HG02571 (cell line): ENCODE results near the gene ENPP6.

Experiments
- ATAC-seq: cut with Tn5 transposase; IDR thresholded peaks from one replicate; pipeline ENCODE4 v1.9.1; 2021; ENCODE audit warnings: mild to moderate bottlenecking, moderate library complexity; ENCODE audit not compliant: unreplicated experiment

The ENPP6 gene

GRCh38 chr4:184217634-184218033, at the start of gene ENPP6:
TSS of gene ENPP6 (minus strand) at chr4:184217873. CDS start at chr4:184217819, 54 bp downstream.
- no peak for ATAC-seq

GRCh38 chr4:184267206-184267608, 49.5 kb upstream of the ENPP6 start:
- ATAC-seq = no peak

- no peak for ATAC-seq
Measured at GRCh38 chr4:184265546-184266351, 48.1 kb upstream of the ENPP6 start.

GRCh38 chr4:184263910-184264732, 46.4 kb upstream of the ENPP6 start:
- no peak for ATAC-seq

- no peak for ATAC-seq
Measured at GRCh38 chr4:184263461-184263860, 45.8 kb upstream of the ENPP6 start.

- no peak for ATAC-seq
Measured at GRCh38 chr4:184262901-184263300, 45.2 kb upstream of the ENPP6 start.

GRCh38 chr4:184261246-184261645, 43.6 kb upstream of the ENPP6 start:
- no peak for ATAC-seq

GRCh38 chr4:184259866-184260265, 42.2 kb upstream of the ENPP6 start:
- no peak for ATAC-seq

GRCh38 chr4:184259081-184259480, 41.4 kb upstream of the ENPP6 start:
- no peak for ATAC-seq

GRCh38 chr4:184255871-184256642, 38.4 kb upstream of the ENPP6 start:
- ATAC-seq = no peak

- ATAC-seq = no peak
Measured at GRCh38 chr4:184255361-184255760, 37.7 kb upstream of the ENPP6 start.

- no peak for ATAC-seq
Measured at GRCh38 chr4:184253072-184253420, 35.4 kb upstream of the ENPP6 start.

GRCh38 chr4:184252136-184253071, 34.7 kb upstream of the ENPP6 start:
- ATAC-seq = no peak

GRCh38 chr4:184251670-184251980, 34.0 kb upstream of the ENPP6 start:
- no peak for ATAC-seq

GRCh38 chr4:184250795-184251669, 33.4 kb upstream of the ENPP6 start:
- ATAC-seq = no peak

- no peak for ATAC-seq
Measured at GRCh38 chr4:184248216-184248615, 30.5 kb upstream of the ENPP6 start.

- no peak for ATAC-seq
Measured at GRCh38 chr4:184247421-184247820, 29.7 kb upstream of the ENPP6 start.

- no peak for ATAC-seq
Measured at GRCh38 chr4:184246426-184246825, 28.8 kb upstream of the ENPP6 start.

- ATAC-seq = no peak
Measured at GRCh38 chr4:184238072-184238745, 20.5 kb upstream of the ENPP6 start.
